Gastrocnemius medialis (tissue), 4 donors: ENCODE data around the gene VIPR2.

Source experiments
- CTCF ChIP-seq, 5 experiments: fragments of 450-650 bp in 3 of 5; fragments of 200-600 bp in 2 of 5; sonication (generic) in 2 of 5; IDR thresholded peaks in 4 of 5; conservative IDR thresholded peaks in 1 of 5; 1 replicate in 4 of 5; 2 replicates in 1 of 5; pipeline ENCODE4 v1.5.1; 2016 to 2019; ENCODE audit warnings: antibody characterized with exemption in 5 of 5, mild to moderate bottlenecking in 3 of 5, moderate library complexity in 3 of 5
- POLR2A ChIP-seq, 2 donors: fragments of 450-650 bp; IDR thresholded peaks; one replicate each; pipeline ENCODE4 v1.6.1; 2017; ENCODE audit warnings: antibody characterized with exemption in 2 of 2, mild to moderate bottlenecking in 2 of 2, moderate library complexity in 2 of 2

GRCh38 chr7:159118623-159119022, 26.0 kb downstream of the VIPR2 start:
- no peak for TF ChIP-seq CTCF (IDR thresholded peaks at IDR 0.05 in 4 of 5, conservative IDR thresholded peaks at IDR 0.05 in 1 of 5)
- TF ChIP-seq POLR2A (IDR thresholded peaks at IDR 0.05) = no peak
